HG02798 (cell line): ENCODE data around the gene CFAP299.
A peak's percentile ranks its signal among the peaks of the same experiment; 100 is the strongest.
"Not testable (repeated sequence)": the region's sequence is repeated elsewhere in the genome, so short reads cannot be mapped to it uniquely, and the experiment has no call there.

Experiments used
- ATAC-seq: cut with Tn5 transposase; IDR thresholded peaks from one replicate; pipeline ENCODE4 v1.9.1; 2021; ENCODE audit warnings: mild to moderate bottlenecking; ENCODE audit not compliant: unreplicated experiment, poor library complexity

Gene CFAP299

DNA sequence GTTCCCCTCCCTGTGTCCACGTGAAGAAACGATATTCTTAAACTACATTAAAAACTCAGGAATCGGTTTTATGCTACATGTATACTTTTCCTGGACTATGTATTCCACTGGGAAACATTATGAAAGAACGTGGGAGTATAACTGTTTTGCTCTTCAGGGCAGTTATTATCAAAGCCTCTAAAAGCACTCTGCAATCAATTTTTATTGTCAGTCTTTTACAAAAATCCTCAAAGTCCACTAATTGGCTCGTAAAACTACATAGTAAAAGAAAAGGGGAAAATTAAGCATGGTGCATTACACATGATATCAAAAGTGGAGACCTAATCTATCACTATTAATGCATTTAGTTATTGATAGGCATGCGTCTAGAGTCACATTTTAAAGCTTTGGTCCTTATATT is 11.4 kb upstream of the CFAP299 start:
- ATAC-seq: no peak

DNA sequence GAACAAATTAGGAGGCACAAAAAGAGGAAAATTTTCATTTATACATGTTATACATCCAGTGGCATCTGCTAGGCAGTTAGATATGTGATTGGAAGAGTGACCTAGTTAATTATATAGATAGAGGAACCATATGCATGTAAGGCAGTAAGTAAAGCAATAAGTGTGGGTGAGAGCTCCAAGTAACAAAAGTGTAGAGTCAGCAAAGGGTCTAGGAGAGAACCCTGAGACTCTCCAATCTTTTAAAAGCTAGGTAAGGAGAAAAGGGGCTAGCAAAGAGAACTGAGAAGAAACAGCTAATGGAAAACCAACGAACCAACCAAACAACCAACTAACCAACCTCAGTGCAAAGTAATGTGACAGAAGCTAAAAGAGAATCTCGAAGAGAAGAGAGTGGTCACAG is 3.8 kb upstream of the CFAP299 start:
- no peak for ATAC-seq

DNA sequence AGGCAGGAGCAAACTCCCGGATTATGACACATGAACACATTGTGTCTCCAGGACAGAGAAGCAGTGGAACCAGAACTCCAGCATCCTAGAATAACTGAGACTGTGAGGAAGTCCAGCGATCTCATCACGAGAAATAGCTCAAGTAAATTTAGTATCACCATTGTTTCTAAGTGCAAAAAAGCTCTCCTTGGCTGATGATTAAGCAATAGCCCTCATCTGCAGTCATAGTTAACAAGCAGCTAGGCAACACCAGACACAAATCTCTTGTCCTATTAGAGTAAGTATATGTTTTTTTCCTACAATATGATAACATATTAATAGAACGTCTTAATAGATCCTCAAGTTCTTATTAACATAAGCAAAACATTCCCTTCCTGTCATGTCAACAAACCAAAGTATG is 2.4 kb upstream of the CFAP299 start:
- ATAC-seq: no peak

DNA sequence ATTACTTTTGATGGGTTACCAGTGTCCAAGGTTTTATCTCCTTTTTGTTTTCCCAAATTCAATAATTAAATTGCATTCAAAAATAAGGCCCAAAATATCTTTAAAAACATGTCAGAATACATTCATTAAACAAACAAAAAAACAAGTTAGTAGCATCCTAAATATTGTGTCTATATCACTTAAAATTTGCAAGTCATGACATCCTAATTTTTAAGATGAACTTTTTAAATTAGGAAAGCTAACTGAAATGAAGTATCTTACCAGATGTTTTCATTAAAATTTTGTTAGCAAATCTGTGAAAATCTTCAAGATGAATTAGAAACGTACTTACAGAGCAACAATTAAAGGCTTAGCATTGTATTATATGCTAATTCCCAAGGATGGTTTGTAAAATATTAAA is 962 bp upstream of the CFAP299 start:
- ATAC-seq: no peak

DNA sequence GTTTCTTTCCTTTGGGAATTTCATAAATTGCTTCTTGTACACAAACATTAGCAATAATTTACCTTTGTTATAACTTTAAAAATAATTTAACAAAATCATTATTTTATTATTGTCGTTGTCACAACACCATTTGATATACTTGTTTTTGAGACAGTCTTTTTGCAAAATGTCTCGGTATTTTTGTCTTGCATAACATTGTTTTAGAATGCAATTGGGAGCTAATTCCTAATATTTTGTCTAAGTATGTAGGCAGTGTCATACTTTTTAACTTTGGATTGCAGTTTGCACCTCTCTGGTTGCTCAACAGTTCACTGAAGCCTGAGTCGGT is 340 bp upstream of the CFAP299 start:
- no peak for ATAC-seq

DNA sequence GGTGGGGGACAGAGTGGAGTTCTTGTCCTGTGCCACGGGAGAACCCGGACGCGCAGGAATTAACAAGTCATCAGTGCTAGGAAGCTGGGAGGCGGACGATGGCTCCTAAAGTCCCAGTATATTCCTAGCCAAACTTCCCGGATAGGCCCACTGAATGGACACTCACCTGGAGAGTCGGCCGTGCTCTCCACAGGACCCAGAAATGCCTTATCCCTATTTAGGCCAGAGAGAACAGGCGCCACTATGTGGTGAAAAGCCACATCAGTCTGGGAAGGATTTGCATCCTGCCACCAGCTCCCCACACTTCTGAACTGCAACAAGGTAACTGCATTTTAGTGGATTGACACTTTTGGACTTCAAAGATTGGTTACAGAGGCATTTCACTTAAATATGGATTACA is 1.1 kb downstream of the CFAP299 start:
- ATAC-seq: no peak

DNA sequence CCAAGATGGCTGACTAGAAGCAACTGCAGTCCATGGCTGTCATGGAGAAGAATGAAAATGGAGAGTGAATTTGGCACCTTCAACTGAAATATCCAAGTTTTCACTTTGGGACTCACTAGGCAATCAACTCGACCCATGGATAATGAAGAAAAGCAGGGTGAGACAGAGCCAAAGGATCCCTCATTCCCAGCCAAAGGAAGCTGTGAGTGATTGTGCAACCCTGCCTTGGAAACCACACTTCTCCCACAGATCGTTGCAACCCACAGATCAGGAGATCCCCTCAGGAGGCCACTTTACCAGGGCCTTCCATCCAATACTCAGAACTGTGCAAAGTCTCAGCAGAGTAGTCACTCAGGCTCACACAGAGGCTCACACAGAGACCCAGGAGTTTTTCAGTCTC is 4.5 kb downstream of the CFAP299 start:
- no peak for ATAC-seq

DNA sequence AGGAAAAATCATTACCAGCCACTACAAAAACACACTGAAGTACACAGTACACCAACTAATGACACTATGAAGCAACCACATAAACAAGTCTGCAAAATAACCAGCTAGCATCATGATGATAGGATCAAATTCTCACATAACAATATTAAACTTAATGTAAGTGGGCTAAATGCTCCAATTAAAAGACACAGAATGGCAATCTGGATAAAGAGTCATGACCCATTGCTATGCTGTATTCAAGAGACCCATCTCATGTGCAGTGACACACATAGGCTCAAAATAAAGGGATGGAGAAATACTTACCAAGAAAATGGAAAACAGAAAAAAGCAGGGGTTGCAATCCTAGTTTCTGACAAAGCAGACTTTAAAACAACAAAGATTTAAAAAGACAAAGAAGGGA is 7.2 kb downstream of the CFAP299 start:
- ATAC-seq: not testable (repeated sequence)

DNA sequence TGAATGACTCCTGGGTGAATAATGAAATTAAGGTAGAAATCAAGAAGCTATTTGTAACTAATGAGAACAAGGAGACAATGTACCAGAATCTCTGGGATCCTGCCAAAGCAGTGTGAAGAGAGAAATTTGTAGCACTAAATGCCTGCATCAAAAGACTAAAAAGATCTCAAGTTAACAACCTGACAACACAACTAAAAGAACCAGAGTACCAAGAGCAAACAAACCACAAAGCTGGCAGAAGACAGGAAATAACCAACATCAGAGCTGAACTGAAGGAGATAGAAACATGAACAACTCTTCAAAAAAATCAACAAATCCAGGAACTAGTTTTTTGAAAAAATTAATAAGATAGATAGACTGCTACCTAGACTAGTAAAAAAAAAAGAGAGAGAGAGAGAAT is 8.4 kb downstream of the CFAP299 start:
- ATAC-seq: no peak

DNA sequence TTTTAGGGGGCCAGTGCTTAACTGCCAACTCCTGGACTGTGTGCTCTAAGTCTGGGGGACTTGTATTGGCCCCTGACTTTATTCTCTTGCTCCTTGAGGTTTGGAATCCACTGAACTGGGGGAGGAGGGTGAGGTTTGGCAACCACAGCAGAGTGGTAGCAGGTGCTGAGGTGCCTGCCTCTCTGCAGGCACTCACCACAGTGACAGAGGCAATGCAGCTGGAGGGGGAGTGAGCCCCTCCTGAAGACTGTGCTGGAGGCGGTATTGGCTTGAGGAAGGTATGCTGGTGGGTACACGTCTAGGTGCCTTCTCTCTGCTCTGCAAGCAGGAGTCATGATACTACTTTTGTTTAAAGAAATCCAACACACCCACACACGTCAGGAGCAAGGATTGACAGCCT is 24.6 kb downstream of the CFAP299 start:
- no peak for ATAC-seq

DNA sequence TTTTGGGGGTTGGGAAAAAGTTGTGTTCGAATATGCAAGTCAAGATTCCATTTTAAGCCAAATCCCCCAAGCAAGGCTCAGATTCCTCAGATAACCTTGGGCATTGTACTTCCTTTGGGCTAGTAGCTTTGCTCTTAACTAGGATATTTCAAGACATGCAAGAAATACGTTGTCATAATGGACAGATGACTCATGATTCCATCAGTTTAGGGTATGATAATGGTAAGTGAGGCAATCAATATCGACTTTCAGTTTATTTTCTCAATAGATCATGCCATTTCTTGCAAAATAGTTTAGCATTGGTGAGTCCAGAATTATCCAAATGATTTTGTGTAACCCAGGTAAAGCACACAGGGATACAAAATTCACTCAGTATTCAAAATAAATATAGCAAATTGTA is 25.4 kb downstream of the CFAP299 start:
- ATAC-seq: no peak

DNA sequence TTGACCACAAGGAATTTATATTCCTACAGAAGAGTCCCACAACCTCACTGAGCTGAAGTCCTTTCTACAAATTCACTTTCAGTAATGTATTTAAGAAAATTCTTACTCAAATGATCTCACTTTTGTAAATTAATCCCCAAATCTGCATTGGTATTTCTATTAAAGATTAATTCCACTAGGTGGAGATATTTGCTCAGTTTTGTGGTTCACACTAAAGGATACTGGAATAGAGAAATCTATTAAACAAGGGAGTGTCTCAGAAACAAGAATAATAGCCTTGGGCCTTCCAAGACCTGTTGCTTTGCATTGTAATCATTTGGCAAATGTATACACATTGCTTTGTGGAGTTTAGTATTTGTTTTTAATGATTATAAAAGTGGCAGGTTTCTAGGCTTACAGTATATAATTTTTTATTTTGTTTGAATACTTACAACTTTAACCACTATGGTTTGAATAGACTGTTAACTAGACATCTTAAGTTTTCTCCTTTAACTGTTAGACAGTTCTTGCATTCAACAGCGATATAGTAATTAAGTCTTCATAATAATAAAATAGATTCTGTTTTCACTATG is 25.9 kb downstream of the CFAP299 start:
- no peak for ATAC-seq

DNA sequence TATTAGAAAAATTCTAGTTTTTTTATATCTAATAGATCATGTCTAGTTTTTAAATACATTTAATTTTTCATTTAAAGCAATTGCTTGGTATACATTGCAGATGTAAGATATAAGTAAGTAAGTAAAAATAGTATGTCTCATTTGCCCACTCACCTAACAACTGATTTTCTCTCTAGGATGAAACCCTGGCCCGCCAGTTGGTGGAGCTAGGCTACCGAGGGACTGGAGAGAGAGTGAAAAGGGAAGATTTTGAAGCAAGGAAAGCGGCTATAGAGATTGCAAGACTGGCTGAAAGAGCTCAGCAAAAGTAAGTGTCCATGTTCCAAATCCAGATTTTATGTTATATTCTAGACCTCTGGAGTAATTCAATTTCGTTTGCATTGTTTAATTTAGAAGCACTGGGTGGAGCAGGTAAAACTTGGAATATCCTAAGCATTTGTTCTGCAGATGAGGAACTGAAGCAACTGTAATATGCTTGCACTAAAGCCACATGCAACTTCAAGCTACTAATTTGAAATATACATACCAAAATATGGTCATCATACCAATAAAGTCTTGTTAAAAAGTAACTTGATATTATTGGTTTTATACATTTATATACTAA is 27.1 kb downstream of the CFAP299 start:
- ATAC-seq: peak; percentile 60

DNA sequence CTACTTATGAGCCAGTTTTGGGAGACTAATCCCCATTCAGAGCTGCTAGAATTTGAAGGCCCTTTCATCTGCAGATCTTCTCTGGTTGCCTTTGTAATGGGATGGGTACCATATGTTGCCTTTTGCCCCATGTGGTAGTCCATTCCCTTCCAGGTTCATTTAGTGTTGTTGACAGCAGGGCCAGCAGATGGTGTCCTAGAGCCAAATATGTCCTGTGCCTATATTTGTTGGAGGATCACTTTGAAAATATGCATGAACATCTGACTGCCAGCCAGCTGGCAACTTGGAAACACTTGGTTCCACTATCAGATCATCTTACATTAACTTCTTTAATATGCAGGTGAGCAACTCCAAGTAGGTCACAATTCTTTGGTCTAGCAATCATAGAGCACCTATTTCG is 30.4 kb downstream of the CFAP299 start:
- peak; percentile 81 for ATAC-seq

DNA sequence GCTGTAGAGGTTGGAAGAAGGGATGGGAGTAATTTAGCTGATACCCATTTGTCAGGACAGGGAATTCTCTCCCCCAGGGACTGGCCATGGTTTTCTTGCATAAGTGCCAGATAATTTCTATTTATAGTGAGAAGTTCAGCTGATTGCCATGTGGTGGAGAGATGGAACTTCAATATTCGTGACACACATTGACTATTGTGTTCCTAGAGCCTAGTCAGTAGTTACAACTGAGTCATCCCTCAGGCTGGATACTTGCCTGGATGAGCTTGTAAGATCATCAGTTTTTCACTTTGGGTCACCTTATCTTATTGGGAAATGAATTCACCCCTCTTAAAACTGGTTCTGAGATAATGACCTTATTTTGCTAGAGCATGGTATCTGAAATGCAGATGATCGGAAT is 32.2 kb downstream of the CFAP299 start:
- ATAC-seq: no peak

DNA sequence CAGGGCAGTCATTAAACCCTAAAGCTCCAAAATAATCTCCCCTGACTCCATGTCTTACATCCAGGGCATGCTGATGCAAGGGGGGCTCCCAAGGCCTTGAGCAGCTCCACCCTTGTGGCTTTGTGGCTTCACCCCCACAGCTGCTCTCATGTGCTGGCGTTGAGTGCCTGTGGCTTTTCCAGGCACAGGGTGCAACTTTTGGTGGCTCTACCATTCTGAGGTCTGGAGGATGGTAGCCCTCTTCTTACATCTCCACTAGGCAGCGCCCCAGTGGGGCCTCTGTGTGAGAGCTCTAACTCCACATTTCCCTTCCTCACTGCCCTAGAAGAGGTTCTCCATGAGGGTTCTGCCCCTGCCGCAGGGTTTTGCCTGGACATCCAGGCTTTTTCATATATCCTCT is 35.1 kb downstream of the CFAP299 start:
- no peak for ATAC-seq

DNA sequence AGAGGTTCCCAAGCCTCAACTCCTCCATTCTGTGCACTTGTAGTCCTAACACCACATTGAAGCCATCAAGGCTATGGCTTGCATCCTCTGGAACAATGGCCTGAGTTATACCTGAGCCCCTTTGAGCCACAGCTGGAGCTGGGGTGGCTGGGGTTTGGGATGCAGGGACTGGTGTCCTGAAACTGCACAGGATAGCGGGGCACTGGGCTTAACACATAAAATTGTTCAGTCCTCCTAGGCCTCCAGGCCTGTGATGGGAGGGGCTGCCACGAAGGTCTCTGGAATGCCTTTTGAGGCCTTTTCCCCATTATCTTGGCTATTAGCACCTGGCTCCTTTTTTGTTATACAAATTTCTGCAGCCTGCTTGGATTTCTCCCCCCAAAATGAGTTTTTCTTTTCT is 35.5 kb downstream of the CFAP299 start:
- no peak for ATAC-seq

DNA sequence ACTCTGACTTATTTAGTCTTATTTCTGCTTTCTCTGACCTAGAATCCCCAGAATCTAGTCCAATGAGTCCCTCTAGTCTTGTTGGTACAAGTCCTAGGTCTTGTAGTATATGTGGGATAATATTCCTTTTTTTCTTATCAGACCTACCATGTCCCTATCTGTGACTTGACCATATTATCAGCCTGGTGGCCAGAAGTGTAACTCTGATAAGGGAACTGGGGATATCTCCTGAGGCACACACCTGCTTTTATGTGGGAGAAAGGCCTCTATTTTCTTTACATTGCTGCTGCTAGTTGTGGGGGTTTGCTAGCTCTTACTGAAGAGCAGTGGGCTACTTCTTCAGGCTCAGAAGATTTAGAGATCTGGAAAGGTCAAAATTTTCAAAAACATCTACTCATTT is 38.6 kb downstream of the CFAP299 start:
- no peak for ATAC-seq

DNA sequence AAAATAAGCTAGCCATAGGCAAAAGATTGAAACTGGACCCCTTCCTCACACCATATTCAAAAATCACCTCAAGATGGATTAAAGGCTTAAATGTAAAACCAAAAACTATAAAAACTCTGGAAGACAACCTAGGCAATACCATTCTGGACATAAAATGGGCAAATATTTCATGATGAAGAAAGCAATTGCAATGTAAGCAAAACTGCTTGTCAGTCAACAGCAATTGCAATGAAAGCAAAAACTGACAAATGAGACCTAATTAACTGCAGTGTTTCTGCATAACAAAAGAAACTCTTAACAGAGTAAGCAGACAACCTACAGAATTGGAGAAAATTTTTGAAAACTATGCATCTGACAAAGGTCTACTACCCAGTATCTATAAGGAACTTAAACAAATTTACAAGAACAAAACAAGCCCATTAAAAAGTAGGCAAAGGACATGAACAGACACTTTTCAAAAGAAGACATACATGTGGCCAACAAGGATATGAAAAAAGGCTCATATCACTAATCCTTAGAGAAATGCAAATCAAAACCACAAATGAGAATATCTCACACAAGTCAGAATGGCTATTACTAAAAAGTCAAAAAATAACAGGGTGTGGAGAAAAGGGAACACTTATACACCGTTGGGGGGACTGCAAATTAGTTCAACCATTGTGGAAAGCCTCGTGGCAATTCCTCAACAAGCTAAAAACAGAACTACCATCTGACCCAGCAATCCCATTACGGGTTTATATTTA is 46.7 kb downstream of the CFAP299 start:
- ATAC-seq: no peak

DNA sequence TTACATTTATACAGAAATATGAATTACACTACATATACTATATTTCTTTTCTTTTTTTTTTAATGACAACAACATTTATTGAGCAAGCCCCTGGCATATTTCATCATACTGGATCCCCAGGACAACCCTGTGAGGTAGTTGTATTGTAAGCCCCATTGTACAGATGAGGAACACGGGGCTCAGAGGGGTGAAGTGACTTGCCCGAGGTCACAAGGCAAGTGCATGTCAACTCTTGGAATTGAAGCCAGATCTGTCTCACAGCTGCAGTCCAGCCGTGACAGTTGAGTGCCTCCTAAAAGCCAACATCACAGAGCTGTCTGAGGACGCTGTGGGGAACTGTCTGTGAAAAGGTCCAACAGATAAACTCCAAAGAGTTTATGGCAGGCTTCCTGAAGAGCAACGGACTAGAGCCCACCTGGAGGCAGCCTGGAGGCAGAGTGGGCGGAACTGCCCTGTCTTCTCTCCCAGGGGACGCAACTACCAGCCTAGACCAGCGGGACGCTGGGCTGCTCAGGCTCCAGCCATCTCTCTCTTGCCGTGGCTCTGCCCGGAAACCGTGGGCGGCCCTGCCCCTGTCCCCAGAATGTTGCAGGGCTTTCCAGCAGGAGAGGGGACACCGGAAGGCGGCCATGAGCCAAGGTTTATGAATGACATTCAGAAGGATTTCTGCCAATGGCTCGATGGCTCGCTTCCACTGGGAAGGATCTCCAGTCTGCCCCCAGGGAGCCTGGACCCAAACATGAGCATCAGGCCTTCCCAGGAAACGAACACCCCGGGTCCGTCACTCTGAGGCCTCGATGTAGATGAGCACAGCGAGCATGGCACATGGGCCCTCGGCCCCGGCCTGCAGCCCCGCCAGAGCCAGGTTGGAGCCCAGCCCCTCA is 50.1 kb downstream of the CFAP299 start:
- no peak for ATAC-seq

DNA sequence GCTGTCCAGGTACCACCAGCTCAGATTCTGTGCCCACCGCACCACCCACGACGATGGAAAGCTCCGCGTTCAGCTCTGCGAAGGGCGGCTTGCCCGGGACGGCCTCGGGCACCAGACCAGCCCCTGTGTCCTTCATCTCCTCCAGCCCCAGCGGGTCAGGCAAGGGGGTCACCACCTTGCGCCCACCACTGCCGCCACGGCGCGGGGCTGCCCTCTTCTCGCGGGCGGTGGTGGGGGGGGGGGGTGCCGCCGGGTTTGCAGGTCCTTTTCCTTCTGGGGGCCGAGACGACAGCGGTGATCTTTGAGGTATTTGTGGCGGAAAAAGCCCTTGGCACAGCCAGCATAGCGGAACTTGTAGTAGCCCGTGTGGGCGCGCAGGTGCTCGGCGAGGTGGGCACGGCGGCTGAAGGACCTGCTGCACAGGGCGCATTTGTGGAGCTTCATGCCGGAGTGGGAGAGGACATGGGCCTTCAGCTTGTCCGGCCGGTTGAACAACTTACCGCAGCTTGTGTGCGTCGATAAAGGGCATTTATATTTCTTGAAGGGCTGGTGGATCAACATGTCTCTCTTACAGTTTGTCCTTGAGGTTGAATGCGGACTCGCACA is 50.9 kb downstream of the CFAP299 start:
- no peak for ATAC-seq
